HepG2 (cell line): ENCODE data around the gene POLG2.

Experiments used
- CREB1 ChIP-seq, 2 experiments: fragments of 450-650 bp in 1 of 2; IDR thresholded peaks; 2 replicates each; pipeline ENCODE4 v1.6.1; 2016 to 2017; ENCODE audit warnings: control low read depth in 1 of 2, mild to moderate bottlenecking in 1 of 2, missing compliant biosample characterization in 1 of 2, missing genetic modification characterization in 1 of 2
- ZKSCAN8 ChIP-seq: IDR thresholded peaks from 2 replicates; pipeline ENCODE4 v1.6.1; 2016; ENCODE audit warnings: borderline replicate concordance, missing genetic modification reagents, missing compliant biosample characterization

GRCh38 chr17:64480951-64481350 is 15.9 kb downstream of the POLG2 start:
- TF ChIP-seq CREB1 (IDR thresholded peaks at IDR 0.05) (no peak), CREB1 (CRISPR knock-in tag; IDR thresholded peaks at IDR 0.05) (no peak), ZKSCAN8 (CRISPR knock-in tag) (no peak)
